CD14-positive monocyte (primary cell): ENCODE data around the gene MACROD1. TPM values are rescaled to one million over a fixed set of nuclear protein-coding genes. Genes with fewer than 3 reads are reported as not detected.

Experiments used
- DNase-seq, 3 donors: peaks; one replicate each; pipeline ENCODE4 v3.0.0-alpha.2; 2011 to 2022
- H2AFZ ChIP-seq: 2 replicates; pipeline ENCODE4 v1.6.0; 2012; ENCODE audit warnings: mild to moderate bottlenecking, low read depth, low read length, inconsistent platforms; ENCODE audit not compliant: insufficient read depth, poor library complexity, severe bottlenecking
- H3K27ac ChIP-seq, 2 donors: 1 replicate in 1 of 2; 2 replicates in 1 of 2; pipeline ENCODE4 v1.5.1; 2012 to 2013; ENCODE audit warnings: low read length in 2 of 2, control low read depth in 1 of 2, inconsistent platforms in 1 of 2, low read depth in 1 of 2, mild to moderate bottlenecking in 1 of 2
- H3K27me3 ChIP-seq, 2 donors: one replicate each; pipeline versions ENCODE4 v1.6.0 to v1.6.1; 2011 to 2013; ENCODE audit warnings: low read length in 2 of 2; ENCODE audit not compliant: control insufficient read depth in 2 of 2, insufficient read depth in 2 of 2
- H3K36me3 ChIP-seq, 2 donors: replicated peaks in 1 of 2; 1 replicate in 1 of 2; 2 replicates in 1 of 2; pipeline versions ENCODE4 v1.5.1 to v1.6.1; 2012 to 2013; ENCODE audit warnings: low read length in 2 of 2, control low read depth in 1 of 2, inconsistent platforms in 1 of 2, mild to moderate bottlenecking in 1 of 2; ENCODE audit not compliant: insufficient read depth in 2 of 2, control insufficient read depth in 1 of 2
- H3K4me1 ChIP-seq, 2 donors: 1 replicate in 1 of 2; 2 replicates in 1 of 2; pipeline versions ENCODE4 v1.5.1 to v1.6.1; 2012 to 2013; ENCODE audit warnings: low read length in 2 of 2, control low read depth in 1 of 2, inconsistent platforms in 1 of 2, mild to moderate bottlenecking in 1 of 2, moderate library complexity in 1 of 2; ENCODE audit not compliant: insufficient read depth in 2 of 2, control insufficient read depth in 1 of 2
- H3K4me2 ChIP-seq: replicated peaks from 2 replicates; pipeline ENCODE3; 2012; ENCODE audit warnings: low read length, moderate library complexity, mild to moderate bottlenecking; ENCODE audit not compliant: poor library complexity, severe bottlenecking; ENCODE audit errors: extremely low read depth
- H3K4me3 ChIP-seq, 3 experiments: fragments of 200-600 bp in 1 of 3; sonication (generic) in 1 of 3; replicated peaks in 1 of 3; 1 replicate in 2 of 3; 2 replicates in 1 of 3; pipeline ENCODE4 v1.5.1; 2011 to 2013; ENCODE audit warnings: low read length in 3 of 3, mild to moderate bottlenecking in 3 of 3, control low read depth in 2 of 3, low read depth in 2 of 3, inconsistent platforms in 1 of 3, moderate library complexity in 1 of 3
- H3K79me2 ChIP-seq: 2 replicates; pipeline ENCODE4 v1.6.0; 2012; ENCODE audit warnings: mild to moderate bottlenecking, control low read depth, inconsistent platforms, low read length, moderate library complexity; ENCODE audit not compliant: insufficient read depth
- H3K9ac ChIP-seq: 2 replicates; pipeline ENCODE4 v1.6.0; 2017; ENCODE audit warnings: low read length, mild to moderate bottlenecking; ENCODE audit not compliant: insufficient read depth, poor library complexity, severe bottlenecking
- H3K9me3 ChIP-seq, 2 donors: replicated peaks in 1 of 2; 1 replicate in 1 of 2; 2 replicates in 1 of 2; pipeline versions ENCODE4 v1.5.1 to v1.6.1; 2012 to 2013; ENCODE audit warnings: low read length in 2 of 2, control low read depth in 1 of 2; ENCODE audit not compliant: control insufficient read depth in 1 of 2, insufficient read depth in 1 of 2
- H4K20me1 ChIP-seq: 2 replicates; pipeline ENCODE4 v1.6.0; 2012; ENCODE audit warnings: mild to moderate bottlenecking, low read length, control low read depth, moderate library complexity; ENCODE audit not compliant: insufficient read depth
- H3K27ac Mint-ChIP-seq, 7 donors: one replicate each; pipeline ENCODE4 v1.8.0; 2020; ENCODE audit warnings: mild to moderate bottlenecking in 7 of 7, mixed read lengths in 7 of 7, moderate library complexity in 6 of 7, inconsistent platforms in 2 of 7
- H3K27me3 Mint-ChIP-seq, 3 donors: one replicate each; pipeline ENCODE4 v1.8.0; 2021 to 2022; ENCODE audit warnings: low read depth in 3 of 3, mild to moderate bottlenecking in 3 of 3, mixed read lengths in 3 of 3, moderate library complexity in 3 of 3, inconsistent platforms in 1 of 3
- H3K36me3 Mint-ChIP-seq, 2 donors: one replicate each; pipeline ENCODE4 v1.8.0; 2020; ENCODE audit warnings: mixed read lengths in 2 of 2, inconsistent platforms in 1 of 2, mild to moderate bottlenecking in 1 of 2
- H3K4me1 Mint-ChIP-seq: one replicate; pipeline ENCODE4 v1.8.0; 2020; ENCODE audit warnings: mild to moderate bottlenecking, mixed read lengths
- H3K4me3 Mint-ChIP-seq, 2 donors: one replicate each; pipeline ENCODE4 v1.8.0; 2020; ENCODE audit warnings: mild to moderate bottlenecking in 2 of 2, mixed read lengths in 2 of 2, moderate library complexity in 1 of 2
- H3K9me3 Mint-ChIP-seq, 7 donors: one replicate each; pipeline ENCODE4 v1.8.0; 2020 to 2022; ENCODE audit warnings: mixed read lengths in 7 of 7, mild to moderate bottlenecking in 6 of 7, moderate library complexity in 6 of 7, inconsistent platforms in 2 of 7
- CTCF ChIP-seq: fragments of 200-600 bp; IDR thresholded peaks from one replicate; pipeline ENCODE4 v1.8.0; 2022; ENCODE audit warnings: antibody characterized with exemption, mild to moderate bottlenecking
- WGBS: methylation state at CpG from one replicate; pipeline ENCODE4 v1.1.5; 2013; ENCODE audit warnings: missing lambda C conversion rate; ENCODE audit not compliant: insufficient coverage; 5-methylcytosine and 5-hydroxymethylcytosine counted together
- intact Hi-C, 2 donors: fragments of 100-400 bp; cut with micrococcal nuclease; formaldehyde crosslinking; loops; one replicate each; pipeline versions ENCODE4 v1.15.0 to v1.15.1; 2023
- polyA plus RNA-seq, 3 donors: library from polyadenylated mRNA; depleted of rRNA in 1 of 3; unstranded in 2 of 3; stranded (reverse) in 1 of 3; fragments of 300-500 nt in 2 of 3; fragments of >200 nt in 1 of 3; fragmentation: Illumina TruSeq in 2 of 3; gene quantifications; 1 replicate in 2 of 3; 2 replicates in 1 of 3; pipeline ENCODE4 v1.2.3, GENCODE V29; 2012 to 2021

The MACROD1 gene
- polyA plus RNA-seq, 3 donors = 1.5 to 2.4 (median 2.2) TPM

GRCh38 chr11:64090806-64091516 is 75.0 kb downstream of the MACROD1 start:
- peak overlapping the region; percentile 68 for H2AFZ ChIP-seq

More at GRCh38 chr11:64090806-64091516, 75.0 kb downstream of the MACROD1 start:
- Mint-ChIP-seq H3K36me3 (no peaks in the 10 kb centered on the region), H3K4me1 (peaks cover 52% of the 10 kb centered on the region), H3K4me3 (peak overlapping the region in 1 of 2 donors; percentile 71), H3K9me3 (no peaks in the 10 kb centered on the region), H3K27me3 (peaks cover 2 to 5% (median 5%) of the 10 kb centered on the region in 3 donors), H3K27ac (peak overlapping the region in 2 of 7 donors; percentile 22 to 69)
- Histone ChIP-seq H4K20me1 (no peaks in the 10 kb centered on the region), H3K4me3 (peak overlapping the region in 1 of 3 experiments; percentile 42), H3K79me2 (no peaks in the 10 kb centered on the region), H3K36me3 (no peaks in the 10 kb centered on the region), H3K9ac (peak overlapping the region; percentile 32), H3K9me3 (no peaks in the 10 kb centered on the region), H3K27ac (no peak overlapping the region), H3K4me1 (peaks cover 46 to 58% of the 10 kb centered on the region in 2 donors), H3K27me3 (no peaks in the 10 kb centered on the region), H3K4me2 (peak overlapping the region; percentile 51)
- DNase-seq = peak in 2 of 3 donors; percentile 24 to 37
- peak; percentile 16 for TF ChIP-seq CTCF
- 21% methylated on average over 5 of the region's 11 CpGs for WGBS
- intact Hi-C loops = no loop called here
